Measurements from ENCODE around the gene ZNF641.

The ZNF641 gene

GRCh38 chr12:48288387-48289268, 62.1 kb downstream of the ZNF641 start:
- H3K4me1 ChIP-seq (ENCODE audit: insufficient read depth, low read length, severe bottlenecking) = no peaks in the 10 kb centered on the region
- H3K4me3 ChIP-seq (ENCODE audit: low read depth, low read length, poor library complexity, severe bottlenecking) = no peak overlapping the region
- H3K9me3 ChIP-seq (ENCODE audit: low read length) = no peaks in the 10 kb centered on the region
- no peaks in the 10 kb centered on the region for H3K9me2 ChIP-seq (ENCODE audit: low read depth, low read length)
- H3K27me3 ChIP-seq (ENCODE audit: insufficient read depth, low read length) = no peaks in the 10 kb centered on the region
- no peaks in the 10 kb centered on the region for H3K36me3 ChIP-seq (ENCODE audit: insufficient read depth, low read length)
- no peaks in the 10 kb centered on the region for H4K20me1 ChIP-seq (ENCODE audit: insufficient read depth, low read length)
- no peak overlapping the region for H3K9ac ChIP-seq (ENCODE audit: low read length)
- TF ChIP-seq CTCF (IDR thresholded peaks at IDR 0.05; ENCODE audit: low read length) (no peak), EZH2 (IDR thresholded peaks at IDR 0.05; ENCODE audit: borderline replicate concordance, low read length) (no peak)
- H3F3A ChIP-seq (ENCODE audit: insufficient read depth, low read length) = no peaks in the 10 kb centered on the region
- H3K27ac ChIP-seq (ENCODE audit: low read depth, low read length, poor library complexity, severe bottlenecking) = no peak overlapping the region
- H3K79me2 ChIP-seq (ENCODE audit: insufficient read depth, low read length) = no peaks in the 10 kb centered on the region
- no peak overlapping the region for H3K4me2 ChIP-seq (ENCODE audit: low read length)
- no peak overlapping the region for H2AFZ ChIP-seq (ENCODE audit: low read length)
